ENCODE results near the gene TMTC3.
"Not testable (repeated sequence)": the region's sequence is repeated elsewhere in the genome, so short reads cannot be mapped to it uniquely, and the experiment has no call there.

GRCh38 chr12:88133181-88133580 is 8.9 kb upstream of the TMTC3 start:
- not testable (repeated sequence) for TF ChIP-seq CTCF (IDR thresholded peaks at IDR 0.05; ENCODE audit: poor library complexity); EZH2phosphoT487 (IDR thresholded peaks at IDR 0.05; ENCODE audit: low read depth, severe bottlenecking, unreplicated experiment); EZH2 (IDR thresholded peaks at IDR 0.05; ENCODE audit: borderline replicate concordance)
